HG03571 (cell line): Measurements from ENCODE around the gene FAM89A.
"Not testable (repeated sequence)": the region's sequence is repeated elsewhere in the genome, so short reads cannot be mapped to it uniquely, and the experiment has no call there.

Experiments
- ATAC-seq: cut with Tn5 transposase; IDR thresholded peaks from one replicate; pipeline ENCODE4 v1.9.1; 2021; ENCODE audit not compliant: unreplicated experiment

Gene FAM89A

GRCh38 chr1:231057410-231057809, 17.4 kb upstream of the FAM89A start:
- ATAC-seq: no peak

GRCh38 chr1:231055271-231055670, 15.2 kb upstream of the FAM89A start:
- ATAC-seq: no peak

DNA sequence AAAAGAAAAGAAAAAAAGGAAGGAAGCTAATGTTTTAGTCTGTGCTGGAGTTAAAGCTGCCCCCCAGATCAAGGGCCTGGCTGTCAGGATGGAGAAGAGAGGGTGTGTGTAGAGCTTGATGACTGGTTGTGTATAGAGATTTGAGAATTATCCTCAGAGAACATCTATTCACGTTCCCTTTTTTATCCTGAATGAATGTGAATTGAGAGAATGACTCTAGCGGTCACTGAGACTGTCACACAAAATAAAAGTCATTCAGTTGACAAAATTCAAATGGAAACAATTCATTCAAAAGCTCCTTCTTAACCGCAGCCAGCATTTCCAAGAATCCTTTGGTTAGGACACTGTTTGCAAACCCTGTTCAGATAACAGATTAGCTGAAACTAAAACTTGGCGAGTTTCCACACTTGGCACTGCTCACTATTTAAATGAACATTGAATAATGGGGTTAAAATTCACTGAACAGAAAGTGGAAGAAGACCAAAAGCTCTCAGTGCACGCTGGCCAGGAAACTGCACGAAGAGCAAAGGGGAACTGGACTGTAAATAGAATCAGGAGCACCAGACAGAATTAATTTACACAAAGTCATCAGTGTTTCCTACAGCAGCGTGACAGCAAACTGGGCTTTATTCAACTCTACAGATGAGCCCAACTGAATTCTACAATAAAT, 13.6 kb upstream of the FAM89A start:
- no peak for ATAC-seq

- ATAC-seq: no peak
Measured at GRCh38 chr1:231052777-231053176, 12.7 kb upstream of the FAM89A start.

- ATAC-seq: not testable (repeated sequence)
Measured at GRCh38 chr1:231050932-231051331, 10.9 kb upstream of the FAM89A start.

DNA sequence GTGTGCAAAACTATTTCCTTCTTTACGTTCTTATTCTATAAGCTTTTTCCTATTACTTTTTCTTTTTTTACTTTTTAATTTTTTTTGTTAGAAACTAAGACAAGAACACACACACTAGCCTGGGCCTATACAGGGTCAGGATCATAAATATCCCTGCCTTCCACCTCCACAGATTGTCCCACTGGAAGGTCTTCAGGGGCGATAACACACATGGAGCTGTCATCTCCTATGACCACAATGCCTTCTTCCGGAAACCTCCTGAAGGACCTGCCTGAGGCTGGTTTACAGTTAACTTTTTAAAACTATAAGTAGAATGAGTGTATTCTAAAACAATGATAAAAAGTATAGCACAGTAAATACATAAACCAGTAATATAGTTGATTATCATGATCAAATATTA, 10.3 kb upstream of the FAM89A start:
- ATAC-seq: no peak

DNA sequence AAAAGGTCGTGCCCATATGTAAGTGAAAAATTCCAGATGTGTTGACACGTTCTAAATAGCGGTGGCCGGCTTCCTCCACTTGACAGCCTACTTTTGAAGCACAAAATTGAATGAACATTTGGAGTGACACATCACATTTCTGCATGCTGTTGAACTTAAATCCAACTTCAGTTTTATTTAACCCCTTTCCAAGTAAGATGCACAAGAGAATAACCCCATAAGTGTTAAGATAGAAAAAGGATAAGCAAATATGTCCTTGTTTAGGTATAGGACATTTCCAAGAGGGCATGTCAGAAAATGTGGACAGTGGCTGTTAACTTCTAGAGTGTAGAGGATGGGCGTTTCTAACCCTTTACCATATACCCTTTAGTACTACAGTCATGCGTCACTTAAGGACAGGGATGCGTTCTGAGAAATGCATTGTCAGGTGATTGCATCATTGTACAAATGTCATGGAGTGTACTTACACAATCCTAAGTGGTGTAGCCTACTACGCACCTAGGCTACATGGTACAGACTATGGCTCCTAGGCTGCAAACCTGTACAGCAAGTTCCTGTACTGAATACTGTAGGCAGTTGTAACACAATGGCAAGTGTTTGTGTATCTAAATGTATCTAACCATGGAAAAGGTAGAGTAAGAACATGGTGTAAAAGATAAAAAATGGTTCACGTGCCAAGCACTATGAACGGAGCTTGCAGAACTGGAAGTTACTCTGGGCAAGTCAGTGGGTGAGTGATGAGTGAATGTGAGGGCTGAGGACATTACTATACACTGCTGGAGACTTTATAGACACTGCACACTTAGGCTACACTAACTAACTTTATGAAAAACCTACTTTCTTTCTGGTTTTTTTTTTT, 9.3 kb upstream of the FAM89A start:
- ATAC-seq: no peak

- ATAC-seq: not testable (repeated sequence)
Measured at GRCh38 chr1:231048419-231048818, 8.4 kb upstream of the FAM89A start.

- not testable (repeated sequence) for ATAC-seq
Measured at GRCh38 chr1:231047529-231047928, 7.5 kb upstream of the FAM89A start.

DNA sequence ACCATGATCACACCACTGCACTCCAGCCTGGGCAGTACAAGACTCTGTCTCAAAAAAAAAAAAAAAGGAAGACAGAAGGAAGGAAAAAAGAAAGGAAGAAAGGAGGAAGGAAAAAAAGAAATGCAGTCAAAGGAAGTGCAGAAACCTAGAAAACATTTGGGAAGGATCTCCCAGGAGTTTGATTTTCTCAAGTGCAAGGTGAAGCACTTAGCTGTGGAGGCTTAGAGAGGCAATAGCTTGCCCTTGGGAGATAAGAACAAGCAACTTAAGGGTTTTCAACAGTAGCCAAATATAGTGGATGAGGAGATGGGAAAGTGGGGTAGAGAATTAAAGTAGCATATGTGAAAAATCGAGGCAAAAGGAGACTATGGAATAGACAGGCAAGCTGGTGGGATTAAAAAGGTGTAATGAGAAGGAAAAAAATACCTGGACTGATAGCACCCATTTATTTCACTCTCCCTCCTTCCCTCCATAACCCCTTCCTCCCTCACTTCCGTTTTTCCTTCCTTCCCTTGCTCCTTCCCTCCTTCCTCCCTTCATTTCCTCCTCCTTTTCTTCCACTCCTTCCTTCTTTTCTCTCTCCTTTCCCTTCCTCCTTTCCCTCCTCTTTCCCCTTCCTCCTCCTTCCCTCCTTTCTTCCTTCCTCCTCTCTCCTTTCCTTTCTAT, 6.8 kb upstream of the FAM89A start:
- no peak for ATAC-seq

DNA sequence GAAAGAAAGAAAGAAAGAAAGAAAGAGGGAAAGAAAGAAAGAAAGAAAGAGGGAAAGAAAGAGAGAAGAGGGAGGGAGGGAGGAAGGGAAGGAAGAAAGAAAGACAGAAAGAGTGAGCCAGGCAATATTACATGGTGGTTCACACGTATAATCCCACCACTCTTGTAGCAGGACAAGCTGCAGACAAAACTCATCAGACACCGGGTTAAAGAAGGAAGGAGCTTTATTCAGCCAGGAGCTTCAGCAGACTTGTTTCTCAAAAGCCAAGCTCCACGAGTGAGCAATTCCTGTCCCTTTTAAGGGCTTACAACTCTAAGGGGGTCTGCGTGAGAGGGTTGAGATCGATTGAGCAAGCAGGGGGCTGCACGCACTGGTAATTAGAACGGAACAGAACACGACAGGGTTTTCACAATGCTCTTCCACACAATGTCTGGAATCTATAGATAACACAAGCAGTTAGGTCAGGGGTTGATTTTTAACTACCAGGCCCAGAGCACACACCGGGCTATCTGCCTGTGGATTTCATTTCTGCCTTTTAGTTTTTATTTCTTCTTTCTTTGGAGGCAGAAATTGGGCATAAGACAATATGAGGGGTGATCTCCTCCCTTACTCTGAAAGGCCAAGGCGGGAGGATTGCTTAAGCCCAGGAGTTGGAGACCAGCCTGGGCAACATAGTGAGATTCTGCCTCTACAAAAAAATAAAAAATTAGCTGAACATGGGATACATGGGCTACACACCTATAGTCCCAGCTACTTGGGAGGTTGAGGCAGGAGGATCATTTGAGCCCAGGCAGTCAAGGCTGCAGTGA, 6.1 kb upstream of the FAM89A start:
- ATAC-seq: not testable (repeated sequence)

GRCh38 chr1:231045286-231045685, 5.2 kb upstream of the FAM89A start:
- ATAC-seq: no peak

GRCh38 chr1:231044588-231044987, 4.5 kb upstream of the FAM89A start:
- no peak for ATAC-seq

- ATAC-seq: no peak
Measured at GRCh38 chr1:231041719-231042261, 1.7 kb upstream of the FAM89A start.

DNA sequence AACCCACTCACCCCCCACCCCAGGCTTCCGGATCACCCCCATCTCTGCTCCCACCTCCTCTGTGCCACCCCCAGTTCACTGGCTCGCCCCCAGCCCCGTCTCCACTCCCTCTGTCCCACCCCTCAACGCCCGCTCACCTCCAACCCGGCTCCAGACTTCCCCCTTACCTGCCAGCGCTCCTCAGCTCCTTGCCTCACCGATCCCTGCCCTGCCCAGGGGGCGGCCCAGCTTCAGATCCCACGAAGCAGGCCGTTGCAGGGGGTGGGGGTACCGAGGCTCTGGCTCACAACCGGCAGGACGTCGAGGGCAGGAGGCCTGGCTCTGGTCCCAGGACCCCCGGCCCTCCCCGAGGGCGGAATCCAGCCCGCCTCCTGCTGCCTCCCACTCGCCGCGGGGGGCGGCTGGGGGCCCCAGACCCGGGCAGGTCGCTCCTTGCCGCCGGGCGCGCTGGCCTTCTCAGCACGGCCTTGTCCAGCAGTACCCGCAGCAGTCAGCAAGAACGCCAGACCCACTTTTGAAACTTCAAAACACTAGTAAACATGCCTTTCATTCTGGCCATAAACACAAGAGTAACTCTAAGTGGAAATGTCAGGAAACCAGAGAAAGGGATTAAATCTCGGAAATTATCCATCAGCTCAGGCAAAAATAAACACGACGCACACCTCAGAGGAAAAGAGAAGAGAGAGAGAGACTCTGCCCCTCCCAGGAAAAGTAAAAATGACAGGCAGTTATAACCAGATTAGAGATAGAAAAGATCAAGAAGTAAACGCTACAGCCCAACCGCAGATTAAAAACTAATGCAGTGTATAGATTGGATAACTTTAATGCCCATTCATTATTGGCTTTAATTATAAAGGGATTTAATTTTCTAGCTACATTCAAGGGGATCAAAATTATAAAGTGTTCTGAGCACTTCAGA, 1.0 kb upstream of the FAM89A start:
- ATAC-seq: no peak

- peak; percentile 60 for ATAC-seq
Measured at GRCh38 chr1:231039161-231040018, 664 bp downstream of the FAM89A start.

- ATAC-seq: no peak
Measured at GRCh38 chr1:231037585-231038517, 2.2 kb downstream of the FAM89A start.

GRCh38 chr1:231036416-231036815, 3.6 kb downstream of the FAM89A start:
- ATAC-seq: no peak
